Spleen (tissue), 11 donors: ENCODE results near the gene ABCF1. TPM values are rescaled to one million over a fixed set of nuclear protein-coding genes. Genes with fewer than 3 reads are reported as not detected.
A peak's percentile ranks its signal among the peaks of the same experiment; 100 is the strongest.

Experiments used
- DNase-seq: peaks from one replicate; pipeline ENCODE4 v3.0.0-alpha.2; 2020
- H3K27ac ChIP-seq, 8 donors: fragments of 200-600 bp; sonication (generic) in 7 of 8; 1 replicate in 4 of 8; 2 replicates in 4 of 8; pipeline versions ENCODE4 v1.5.0 to v1.8.0; 2016 to 2021; ENCODE audit warnings: inconsistent platforms in 4 of 8, mild to moderate bottlenecking in 4 of 8, moderate library complexity in 1 of 8
- H3K27me3 ChIP-seq, 7 donors: fragments of 200-600 bp; sonication (generic) in 6 of 7; replicated peaks in 1 of 7; 1 replicate in 4 of 7; 2 replicates in 3 of 7; pipeline versions ENCODE4 v1.5.0 to v1.8.0; 2016 to 2021; ENCODE audit warnings: inconsistent platforms in 3 of 7, mild to moderate bottlenecking in 1 of 7
- H3K36me3 ChIP-seq, 6 donors: fragments of 200-600 bp; sonication (generic) in 5 of 6; 1 replicate in 4 of 6; 2 replicates in 2 of 6; pipeline versions ENCODE4 v1.5.0 to v1.8.0; 2016 to 2021; ENCODE audit warnings: inconsistent platforms in 2 of 6
- H3K4me1 ChIP-seq, 6 donors: fragments of 200-600 bp; sonication (generic) in 5 of 6; 1 replicate in 3 of 6; 2 replicates in 3 of 6; pipeline versions ENCODE4 v1.5.0 to v1.8.0; 2016 to 2021; ENCODE audit warnings: inconsistent platforms in 3 of 6
- H3K4me3 ChIP-seq, 8 donors: fragments of 200-600 bp; sonication (generic) in 7 of 8; 1 replicate in 4 of 8; 2 replicates in 4 of 8; pipeline versions ENCODE4 v1.5.0 to v1.8.0; 2016 to 2021; ENCODE audit warnings: inconsistent platforms in 4 of 8, mild to moderate bottlenecking in 4 of 8, moderate library complexity in 2 of 8
- H3K9me3 ChIP-seq, 8 donors: fragments of 200-600 bp; sonication (generic) in 7 of 8; 1 replicate in 4 of 8; 2 replicates in 4 of 8; pipeline versions ENCODE4 v1.5.0 to v1.8.0; 2016 to 2021; ENCODE audit warnings: inconsistent platforms in 4 of 8
- POLR2A ChIP-seq, 3 donors: fragments of 450-650 bp; IDR thresholded peaks; one replicate each; pipeline ENCODE4 v1.5.1; 2017; ENCODE audit warnings: antibody characterized with exemption in 3 of 3, mild to moderate bottlenecking in 1 of 3
- POLR2AphosphoS5 ChIP-seq, 3 donors: sonication (generic); formaldehyde crosslinking; IDR thresholded peaks; one replicate each; pipeline ENCODE4 v1.5.1; 2017; ENCODE audit warnings: antibody characterized with exemption in 3 of 3
- WGBS, 5 donors: extraction: QIAGEN DNeasy Blood & Tissue Kit in 3 of 5; methylation state at CpG; one replicate each; pipeline versions ENCODE4 v1.1.5 to v1.1.7; 2013 to 2018; 5-methylcytosine and 5-hydroxymethylcytosine counted together
- intact Hi-C: fragments of 100-400 bp; cut with DNase I; formaldehyde crosslinking; loops from one replicate; pipeline ENCODE4 v1.15.0; 2023; ENCODE audit warnings: low total_unique reads
- polyA plus RNA-seq, 3 donors: library from polyadenylated mRNA; stranded (reverse); fragments of 200-250 nt; gene quantifications; one replicate each; pipeline ENCODE4 v1.2.1, GENCODE V29; 2013
- total RNA-seq, 7 donors: library from RNA; depleted of rRNA in 3 of 7; stranded (reverse); fragments of >200 nt in 3 of 7; fragmentation: NEBNext Ultra II Directional in 4 of 7; extraction: Animal tissue kit (Norgen Biotek cat#: 25700) in 4 of 7; gene quantifications; one replicate each; pipeline versions ENCODE4 v1.1.0 to v1.2.1, GENCODE V29; 2016 to 2021
- TF ChIP-seq, protein P1 (sequence below), 11 experiments: fragments of 200-600 bp in 7 of 11; fragments of 450-650 bp in 4 of 11; sonication (generic) in 4 of 11; IDR thresholded peaks in 8 of 11; conservative IDR thresholded peaks in 3 of 11; 1 replicate in 7 of 11; 2 replicates in 4 of 11; pipeline versions ENCODE4 v1.4.0 to v1.8.0; 2016 to 2021; ENCODE audit warnings: antibody characterized with exemption in 11 of 11, inconsistent platforms in 4 of 11, mild to moderate bottlenecking in 1 of 11
- donor health status: healthy with polysubstance abuse.
- donor health status: DM: no; HTN: no; CAD: no; lungs with moderate emphysema.
- donor health status: DM: no; HTN: no; CAD: no.
- donor health status: Bipolar disorder and iron deficiency.
- donor health status: healthy.
- donor health status: DM: no; HTN: no; CAD: no.
- donor health status: DM: yes; HTN: yes; CAD: no.

ABCF1 gene
- total and polyA plus RNA-seq, 10 donors = 12.8 to 53.5 (median 33.2) TPM

DNA sequence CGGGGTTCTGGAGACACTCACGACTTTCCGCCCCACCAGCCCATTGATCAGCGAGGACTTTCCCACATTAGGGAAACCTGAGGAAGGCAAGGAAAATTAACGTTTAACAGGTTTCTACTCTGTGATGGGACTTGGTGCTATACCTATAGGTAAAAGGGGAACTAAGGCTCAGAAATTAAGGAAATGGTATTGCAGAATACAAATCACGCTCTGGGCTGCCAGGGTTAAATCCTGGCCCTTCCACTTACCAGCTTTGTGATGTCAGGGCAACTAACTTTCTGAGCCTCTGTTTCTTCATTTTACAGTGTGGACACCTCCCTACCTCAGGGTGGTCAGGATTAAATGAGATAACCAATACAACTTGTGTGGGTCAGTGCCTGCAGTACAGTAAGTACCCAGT, 23.8 kb upstream of the ABCF1 start:
- intact Hi-C loops = loop anchor here (5.0 to 10.0 kb wide), 2 partner anchors 40 to 117 kb away; no protein-coding TSS in a partner anchor
- H3K4me3 ChIP-seq = no peak overlapping the region
- TF ChIP-seq POLR2AphosphoS5 (IDR thresholded peaks at IDR 0.05) (no peak), POLR2A (IDR thresholded peaks at IDR 0.05) (no peak)
- TF ChIP-seq, protein P1, sequence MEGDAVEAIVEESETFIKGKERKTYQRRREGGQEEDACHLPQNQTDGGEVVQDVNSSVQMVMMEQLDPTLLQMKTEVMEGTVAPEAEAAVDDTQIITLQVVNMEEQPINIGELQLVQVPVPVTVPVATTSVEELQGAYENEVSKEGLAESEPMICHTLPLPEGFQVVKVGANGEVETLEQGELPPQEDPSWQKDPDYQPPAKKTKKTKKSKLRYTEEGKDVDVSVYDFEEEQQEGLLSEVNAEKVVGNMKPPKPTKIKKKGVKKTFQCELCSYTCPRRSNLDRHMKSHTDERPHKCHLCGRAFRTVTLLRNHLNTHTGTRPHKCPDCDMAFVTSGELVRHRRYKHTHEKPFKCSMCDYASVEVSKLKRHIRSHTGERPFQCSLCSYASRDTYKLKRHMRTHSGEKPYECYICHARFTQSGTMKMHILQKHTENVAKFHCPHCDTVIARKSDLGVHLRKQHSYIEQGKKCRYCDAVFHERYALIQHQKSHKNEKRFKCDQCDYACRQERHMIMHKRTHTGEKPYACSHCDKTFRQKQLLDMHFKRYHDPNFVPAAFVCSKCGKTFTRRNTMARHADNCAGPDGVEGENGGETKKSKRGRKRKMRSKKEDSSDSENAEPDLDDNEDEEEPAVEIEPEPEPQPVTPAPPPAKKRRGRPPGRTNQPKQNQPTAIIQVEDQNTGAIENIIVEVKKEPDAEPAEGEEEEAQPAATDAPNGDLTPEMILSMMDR (IDR thresholded peaks at IDR 0.05 in 8 of 11, conservative IDR thresholded peaks at IDR 0.05 in 3 of 11) = no peak
- H3K27me3 ChIP-seq = no peaks in the 10 kb centered on the region
- no peak overlapping the region for H3K27ac ChIP-seq
- 78 to 88% (median 83%) methylated on average over 6 of the region's 6 CpGs for WGBS, 5 donors
- no peak for DNase-seq
- peaks cover 16 to 25% (median 22%) of the 10 kb centered on the region in 6 donors for H3K4me1 ChIP-seq
- H3K36me3 ChIP-seq = peaks cover 0 to 76% (median 52%) of the 10 kb centered on the region in 6 donors
- no peaks in the 10 kb centered on the region for H3K9me3 ChIP-seq

DNA sequence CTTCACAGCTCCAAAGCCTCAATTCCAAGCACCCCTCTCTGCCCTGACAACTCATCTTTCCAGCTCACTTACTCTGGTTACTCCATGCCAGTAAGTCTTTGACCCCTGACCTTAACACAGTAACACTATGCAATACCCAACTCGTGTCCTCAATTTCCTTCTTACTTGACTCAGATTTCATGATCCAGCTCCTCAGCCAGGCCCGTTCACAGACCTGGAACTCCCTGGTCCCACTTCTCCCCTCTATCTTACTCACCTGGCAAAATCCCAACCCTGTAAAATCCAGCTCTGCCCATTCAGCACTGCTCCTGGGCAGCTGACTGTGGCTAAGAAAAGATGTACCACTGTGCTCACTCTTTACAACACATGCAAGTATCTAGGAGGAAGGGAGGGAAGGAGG, 22.9 kb upstream of the ABCF1 start:
- intact Hi-C loops = loop anchor here (5.0 to 10.0 kb wide), 2 partner anchors 39 to 116 kb away; no protein-coding TSS in a partner anchor
- H3K27ac ChIP-seq = no peak overlapping the region
- no peaks in the 10 kb centered on the region for H3K9me3 ChIP-seq
- H3K4me1 ChIP-seq = peaks cover 10 to 16% (median 13%) of the 10 kb centered on the region in 6 donors
- no peak overlapping the region for H3K4me3 ChIP-seq
- WGBS, 5 donors = 69 to 78% (median 72%) methylated on average over 2 of the region's 2 CpGs
- TF ChIP-seq, protein P1 (IDR thresholded peaks at IDR 0.05 in 8 of 11, conservative IDR thresholded peaks at IDR 0.05 in 3 of 11) = no peak
- peaks cover 0 to 85% (median 61%) of the 10 kb centered on the region in 6 donors for H3K36me3 ChIP-seq
- no peak for DNase-seq
- no peaks in the 10 kb centered on the region for H3K27me3 ChIP-seq

DNA sequence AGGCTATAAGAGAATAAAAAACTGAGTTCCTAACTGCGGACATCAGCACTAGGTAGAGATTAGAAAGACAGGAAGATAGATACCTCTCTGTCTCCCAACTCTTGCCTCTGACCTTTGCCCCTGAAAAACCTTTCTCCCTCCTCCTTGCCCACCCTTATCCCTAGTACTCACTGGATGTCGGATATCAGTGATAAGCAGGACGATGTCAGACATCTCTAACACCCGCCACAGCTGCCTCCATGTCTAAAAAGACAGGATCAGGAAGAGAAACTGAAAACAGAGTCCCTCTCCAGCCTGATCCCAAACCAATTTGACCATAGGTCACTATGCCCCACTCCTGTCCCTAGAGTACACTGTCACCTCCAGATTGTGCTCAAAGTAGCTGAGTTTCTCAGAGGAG, 16.8 kb upstream of the ABCF1 start:
- Histone ChIP-seq H3K4me1 (peaks cover 21 to 46% (median 34%) of the 10 kb centered on the region in 6 donors), H3K27ac (peak overlapping the region in 2 of 8 donors; percentile 100), H3K27me3 (no peaks in the 10 kb centered on the region), H3K4me3 (peak overlapping the region in 1 of 8 donors; percentile 96), H3K36me3 (peaks cover 0 to 64% (median 45%) of the 10 kb centered on the region in 6 donors), H3K9me3 (no peaks in the 10 kb centered on the region)
- intact Hi-C loops = no loop called here
- 92 to 94% (median 93%) methylated on average over 4 of the region's 4 CpGs for WGBS, 5 donors
- DNase-seq = no peak
- TF ChIP-seq POLR2A (IDR thresholded peaks at IDR 0.05) (no peak), POLR2AphosphoS5 (IDR thresholded peaks at IDR 0.05) (no peak)
- TF ChIP-seq, protein P1 (IDR thresholded peaks at IDR 0.05 in 8 of 11, conservative IDR thresholded peaks at IDR 0.05 in 3 of 11) = no peak

DNA sequence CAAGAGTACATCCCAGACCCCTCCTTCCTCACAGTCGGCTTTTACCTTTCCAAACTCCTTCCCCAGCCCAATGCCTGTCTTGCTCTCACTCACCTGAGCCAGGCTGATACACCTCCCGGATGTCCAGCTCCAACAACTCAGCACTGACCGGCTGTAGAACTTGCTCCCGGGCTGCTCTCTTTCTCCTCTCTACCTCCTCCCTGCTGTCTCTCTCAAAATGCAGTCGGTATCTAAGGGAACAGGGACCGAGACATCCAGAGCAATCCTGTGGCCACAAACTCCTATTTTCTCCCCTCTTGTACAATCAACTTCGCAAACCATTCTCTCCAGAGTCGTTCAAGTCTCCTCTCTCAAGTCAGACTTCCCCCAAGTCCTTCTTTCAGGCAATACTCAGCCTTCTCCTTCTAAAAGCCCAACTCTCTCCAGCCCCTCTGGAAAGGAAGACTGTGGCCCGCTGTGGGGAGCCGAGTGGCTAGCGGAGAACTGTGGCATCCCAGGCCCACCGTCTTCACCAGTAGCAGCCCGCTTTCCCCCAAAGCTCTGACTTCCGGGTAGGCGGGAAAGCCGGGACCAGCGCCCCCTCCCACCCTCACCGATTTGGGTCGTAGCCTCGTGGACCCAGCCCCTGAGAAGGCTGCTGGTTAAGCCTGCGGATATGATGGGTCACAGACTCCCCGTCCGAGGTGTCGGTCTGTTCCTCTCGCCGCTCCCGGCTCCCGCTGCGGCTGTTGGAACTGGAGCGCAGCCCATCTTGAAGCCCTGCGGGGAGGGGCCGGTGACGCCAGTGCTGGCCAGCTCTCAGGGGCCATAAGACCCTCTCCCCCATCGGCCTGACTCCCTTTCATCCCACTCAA, 16.1 kb upstream of the ABCF1 start:
- 15 to 26% (median 19%) methylated on average over 29 to 34 of the region's 34 CpGs for WGBS, 5 donors
- peak overlapping the region; percentile 77 to 98 (median 90) for H3K4me3 ChIP-seq
- H3K27ac ChIP-seq = peak overlapping the region; percentile 98 to 100 (median 99)
- peaks cover 0 to 61% (median 38%) of the 10 kb centered on the region in 6 donors for H3K36me3 ChIP-seq
- H3K27me3 ChIP-seq = no peaks in the 10 kb centered on the region
- intact Hi-C loops = no loop called here
- TF ChIP-seq, protein P1 (IDR thresholded peaks at IDR 0.05 in 8 of 11, conservative IDR thresholded peaks at IDR 0.05 in 3 of 11) = no peak
- TF ChIP-seq POLR2AphosphoS5 (IDR thresholded peaks at IDR 0.05) = no peak
- peak; percentile 88 for DNase-seq
- H3K4me1 ChIP-seq = peaks cover 21 to 54% (median 35%) of the 10 kb centered on the region in 6 donors
- H3K9me3 ChIP-seq = no peaks in the 10 kb centered on the region
